ENCODE results near the gene ANKRD42.

Gene ANKRD42

GRCh38 chr11:83294208-83294607 is 100.7 kb downstream of the ANKRD42 start:
- no peak for DNase-seq
